ENCODE measurements around the gene NTRK2.

The NTRK2 gene

GRCh38 chr9:84731696-84732095, 62.2 kb downstream of the NTRK2 start:
- DNase-seq, result no peak

- peak in 4 of 56 donors; percentile 6 to 56 (median 14) for DNase-seq
These were observed 66.6 kb downstream of the NTRK2 start for GRCh38 chr9:84736081-84736480.

- no peak for DNase-seq
These were observed 67.0 kb downstream of the NTRK2 start for GRCh38 chr9:84736536-84736935.

- no peak for DNase-seq
These were observed 68.8 kb downstream of the NTRK2 start for GRCh38 chr9:84738353-84738752.

DNA sequence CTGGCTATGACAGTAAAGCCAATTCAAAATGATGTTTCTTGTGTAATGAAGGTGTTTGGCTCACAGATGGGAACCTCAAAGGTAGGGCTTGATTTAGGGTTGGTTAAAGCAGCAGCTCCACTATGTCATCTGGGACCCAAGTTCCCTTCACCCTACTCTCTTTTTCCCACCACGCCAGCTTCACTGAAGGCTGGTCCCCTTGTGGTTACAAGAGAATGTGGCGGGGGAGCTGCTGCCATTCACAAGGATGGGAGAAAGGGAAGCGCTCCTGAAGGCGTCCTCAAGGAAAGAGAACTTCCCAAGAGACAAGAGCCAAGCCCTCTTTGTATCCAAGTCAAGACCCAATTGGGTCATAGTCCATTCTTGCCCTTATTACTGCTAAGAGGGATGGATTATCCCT, 72.7 kb downstream of the NTRK2 start:
- DNase-seq, result no peak

- DNase-seq, result no peak
These were observed 74.7 kb downstream of the NTRK2 start for GRCh38 chr9:84744195-84744594.

DNA sequence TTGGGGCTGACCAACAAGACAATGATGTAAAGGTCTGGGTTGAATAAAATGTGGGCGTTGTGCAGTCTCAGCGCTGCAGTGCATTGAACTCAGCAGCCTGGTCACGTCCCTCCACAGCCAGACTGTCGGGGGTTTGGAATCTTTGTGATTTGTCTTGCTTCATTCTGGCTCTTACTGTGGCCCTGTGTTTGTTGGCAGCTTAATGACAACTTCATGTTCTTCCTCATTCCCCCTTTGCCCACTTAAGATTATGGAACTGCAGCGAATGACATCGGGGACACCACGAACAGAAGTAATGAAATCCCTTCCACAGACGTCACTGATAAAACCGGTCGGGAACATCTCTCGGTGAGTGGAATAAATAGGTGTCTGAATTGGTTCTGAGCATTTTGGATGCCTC, 75.2 kb downstream of the NTRK2 start:
- DNase-seq, result no peak

GRCh38 chr9:84748112-84748511, 78.6 kb downstream of the NTRK2 start:
- DNase-seq, result no peak

GRCh38 chr9:84750152-84750865, 80.8 kb downstream of the NTRK2 start:
- DNase-seq, result no peak

DNA sequence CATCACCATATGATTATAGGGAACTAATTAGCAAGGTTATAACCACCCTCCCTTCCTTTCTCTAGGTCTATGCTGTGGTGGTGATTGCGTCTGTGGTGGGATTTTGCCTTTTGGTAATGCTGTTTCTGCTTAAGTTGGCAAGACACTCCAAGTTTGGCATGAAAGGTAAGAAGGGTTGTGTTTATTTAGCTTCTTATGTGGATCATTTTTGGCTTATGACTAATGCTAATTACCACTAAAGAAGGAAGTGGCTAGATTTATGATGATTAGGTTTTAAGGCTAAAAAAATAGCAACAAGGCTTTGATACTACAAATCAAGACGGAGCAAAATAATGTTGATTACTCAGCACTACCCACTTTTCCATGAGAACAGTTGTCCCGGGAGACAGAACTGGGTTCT, 82.4 kb downstream of the NTRK2 start:
- DNase-seq, result no peak

- no peak for DNase-seq
These were observed 84.9 kb downstream of the NTRK2 start for GRCh38 chr9:84754461-84754860.

DNA sequence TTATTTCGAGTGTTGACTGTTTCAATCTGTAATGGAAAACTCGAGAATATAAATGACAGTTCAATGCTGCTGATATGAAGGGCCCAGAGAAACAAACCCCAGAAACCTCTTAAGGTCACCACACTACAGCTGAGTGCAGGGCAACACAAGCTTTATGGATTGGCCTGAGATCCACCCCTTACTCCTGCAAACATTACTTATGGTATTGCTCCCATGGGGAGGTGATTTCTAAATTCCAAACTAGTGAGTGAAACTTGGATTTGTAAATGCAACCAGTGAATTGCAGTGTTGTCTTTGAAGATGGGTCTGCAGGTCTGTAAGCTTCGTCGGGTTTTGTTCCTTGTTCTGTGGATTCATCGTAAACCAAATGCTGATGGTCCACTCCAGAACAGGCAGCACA, 85.4 kb downstream of the NTRK2 start:
- no peak for DNase-seq

- no peak for DNase-seq
These were observed 85.9 kb downstream of the NTRK2 start for GRCh38 chr9:84755380-84755779.

DNA sequence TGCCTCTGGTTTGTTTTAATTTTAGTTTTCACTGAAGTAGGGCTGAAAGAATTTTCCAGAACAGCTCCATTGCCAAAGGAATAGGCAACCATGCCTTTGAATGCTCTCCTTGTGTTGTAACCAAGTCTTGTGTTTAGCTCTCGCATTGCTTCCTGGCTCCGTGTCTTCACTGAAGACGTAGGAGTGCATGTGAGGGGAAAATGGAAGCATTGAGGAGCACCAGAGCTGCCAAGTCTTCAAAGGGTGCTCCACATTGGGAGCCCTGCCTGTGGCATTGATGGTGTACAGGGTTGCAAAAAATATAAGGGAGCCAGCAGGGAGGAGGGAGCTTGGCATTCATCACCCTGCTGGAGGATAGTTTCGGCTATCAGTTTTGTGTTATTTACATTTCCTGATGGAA, 86.6 kb downstream of the NTRK2 start:
- peak in 27 of 56 donors; percentile 9 to 77 (median 35) for DNase-seq

DNA sequence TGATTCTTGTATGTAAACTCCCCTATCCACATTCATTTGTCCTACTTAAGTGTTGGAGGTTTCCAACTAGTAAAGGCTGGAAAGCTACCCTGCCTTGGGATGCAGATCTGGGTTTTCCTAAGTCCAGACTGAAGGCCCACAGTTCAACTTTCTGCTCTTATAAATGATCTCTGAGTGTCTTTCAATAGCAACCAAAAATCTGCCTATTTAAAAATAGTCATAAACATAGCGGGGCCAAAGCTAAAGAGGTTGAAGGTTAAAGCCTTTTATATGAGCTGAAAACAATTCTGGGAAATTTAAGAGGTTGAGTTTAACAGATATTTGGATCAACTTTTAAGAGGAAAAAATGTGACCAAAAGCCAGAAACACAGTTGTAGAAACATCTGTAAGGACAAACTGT, 87.2 kb downstream of the NTRK2 start:
- DNase-seq, result no peak

GRCh38 chr9:84758817-84759216, 89.3 kb downstream of the NTRK2 start:
- DNase-seq, result no peak

DNA sequence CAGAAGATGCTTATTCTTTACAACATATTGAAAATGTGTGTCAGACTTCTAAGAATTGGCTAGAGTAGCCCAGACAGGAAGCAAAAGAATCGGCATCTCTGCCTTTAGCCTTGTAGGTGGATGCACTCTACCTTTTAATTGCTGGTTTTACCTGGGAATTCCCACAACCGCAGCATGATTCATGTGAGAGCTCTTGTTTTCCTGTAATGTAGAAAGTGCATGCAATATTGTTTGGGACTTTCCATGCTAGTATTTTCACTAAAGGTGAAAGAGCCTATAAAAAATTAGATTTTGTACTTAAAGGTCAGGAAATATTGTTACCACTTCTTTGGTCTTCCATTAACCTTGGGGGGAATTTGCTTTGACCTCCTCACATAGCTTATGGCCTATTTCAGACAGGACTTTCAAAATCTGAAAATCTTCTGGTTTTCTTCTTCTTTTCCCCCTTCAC, 89.8 kb downstream of the NTRK2 start:
- no peak for DNase-seq

GRCh38 chr9:84759804-84760203, 90.3 kb downstream of the NTRK2 start:
- DNase-seq, result no peak

- DNase-seq, result no peak
These were observed 91.7 kb downstream of the NTRK2 start for GRCh38 chr9:84761137-84761808.

- no peak for DNase-seq
These were observed 103.0 kb downstream of the NTRK2 start for GRCh38 chr9:84772511-84772910.

GRCh38 chr9:84773022-84773421, 103.5 kb downstream of the NTRK2 start:
- no peak for DNase-seq

GRCh38 chr9:84775056-84775643, 105.6 kb downstream of the NTRK2 start:
- no peak for DNase-seq

DNA sequence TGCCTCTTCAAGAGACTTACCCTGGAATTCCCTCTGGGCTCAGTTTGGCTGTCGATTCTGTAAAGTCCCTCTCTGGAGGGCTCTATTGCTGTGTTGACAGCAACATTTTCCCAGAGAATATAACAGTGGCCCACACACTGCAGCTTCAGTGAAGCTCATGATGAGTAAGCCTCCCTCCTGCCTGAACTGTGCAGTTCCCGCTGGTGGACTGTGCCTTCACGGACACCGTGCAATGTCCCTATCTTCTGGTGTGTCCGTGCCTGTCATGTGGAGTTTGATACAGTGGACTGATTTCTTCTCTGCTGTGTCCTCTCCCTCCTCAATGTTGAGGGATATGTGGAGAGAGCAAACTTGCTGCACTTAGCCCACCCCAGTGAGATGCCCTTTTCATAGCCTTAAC, 109.0 kb downstream of the NTRK2 start:
- peak in 6 of 56 donors; percentile 6 to 32 (median 20) for DNase-seq

Measured in nucleus accumbens (tissue), 56 donors.